A549 treated with Hydrocortisone at 1 μM for 4 hours (cell line): ENCODE results near the gene SAT1. TPM values are rescaled to one million over a fixed set of nuclear protein-coding genes. Genes with fewer than 3 reads are reported as not detected.

ENCODE experiments used
- total RNA-seq: library from RNA; stranded (reverse); fragments of 200-300 nt; extraction: Qiagen RNA extraction; gene quantifications from 5 replicates; pipeline ENCODE4 v1.2.3, GENCODE V29; 2022

The SAT1 gene
- 355 to 458 TPM (median 417 TPM) in 5 replicates for total RNA-seq

GRCh38 chrX:23782863-23783588, at the start of gene SAT1:
TSS of gene SAT1 (plus strand) at chrX:23783173. CDS start at chrX:23783352, 179 bp downstream.

GRCh38 chrX:23742697-23743622, 40.0 kb upstream of the SAT1 start, which contains the start of gene ACOT9:
TSS of gene ACOT9 (minus strand) at chrX:23743276. CDS start at chrX:23743144, 132 bp downstream.

Other genes starting within 250 kb of the SAT1 start
- gene PRDX4, start 115.7 kb upstream of the SAT1 start, total RNA-seq, result 230 to 299 TPM (median 289 TPM) in 5 replicates
- 98.1 to 106 TPM (median 101 TPM) in 5 replicates for gene ACOT9, start 39.9 kb upstream of the SAT1 start, total RNA-seq
- gene APOO, start 124.8 kb downstream of the SAT1 start, total RNA-seq, result 30.4 to 30.9 TPM (median 30.6 TPM) in 5 replicates
- 0.06 to 0.07 TPM (median 0.07 TPM) in 4 of 5 replicates, not detected in the other for gene CXorf58, start 124.8 kb downstream of the SAT1 start, total RNA-seq
- 3.1 to 4.4 TPM (median 3.5 TPM) in 5 replicates for gene KLHL15, start 244.0 kb downstream of the SAT1 start, total RNA-seq